ENCODE results near the gene USP24.

DNA sequence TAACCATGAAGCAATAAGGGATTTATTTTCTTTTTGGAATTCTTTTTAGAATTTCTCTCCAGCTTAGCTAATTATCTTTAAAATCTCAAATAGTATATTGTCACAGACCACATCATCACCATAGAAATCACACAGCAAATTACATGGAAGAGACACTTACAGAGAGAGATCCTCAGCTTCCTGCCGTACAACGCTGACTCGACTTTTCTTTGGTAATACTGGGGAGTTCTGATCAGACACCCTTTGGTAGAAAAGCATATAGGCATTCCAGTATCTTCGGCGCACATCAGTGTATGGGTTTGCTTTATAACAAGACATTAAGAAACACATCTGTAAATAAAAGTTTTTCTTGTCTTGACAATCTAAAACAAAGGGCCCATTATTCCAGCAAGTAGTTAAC lies 120.1 kb downstream of the USP24 start:
- TF ChIP-seq, protein P1, sequence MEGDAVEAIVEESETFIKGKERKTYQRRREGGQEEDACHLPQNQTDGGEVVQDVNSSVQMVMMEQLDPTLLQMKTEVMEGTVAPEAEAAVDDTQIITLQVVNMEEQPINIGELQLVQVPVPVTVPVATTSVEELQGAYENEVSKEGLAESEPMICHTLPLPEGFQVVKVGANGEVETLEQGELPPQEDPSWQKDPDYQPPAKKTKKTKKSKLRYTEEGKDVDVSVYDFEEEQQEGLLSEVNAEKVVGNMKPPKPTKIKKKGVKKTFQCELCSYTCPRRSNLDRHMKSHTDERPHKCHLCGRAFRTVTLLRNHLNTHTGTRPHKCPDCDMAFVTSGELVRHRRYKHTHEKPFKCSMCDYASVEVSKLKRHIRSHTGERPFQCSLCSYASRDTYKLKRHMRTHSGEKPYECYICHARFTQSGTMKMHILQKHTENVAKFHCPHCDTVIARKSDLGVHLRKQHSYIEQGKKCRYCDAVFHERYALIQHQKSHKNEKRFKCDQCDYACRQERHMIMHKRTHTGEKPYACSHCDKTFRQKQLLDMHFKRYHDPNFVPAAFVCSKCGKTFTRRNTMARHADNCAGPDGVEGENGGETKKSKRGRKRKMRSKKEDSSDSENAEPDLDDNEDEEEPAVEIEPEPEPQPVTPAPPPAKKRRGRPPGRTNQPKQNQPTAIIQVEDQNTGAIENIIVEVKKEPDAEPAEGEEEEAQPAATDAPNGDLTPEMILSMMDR (IDR thresholded peaks at IDR 0.05; ENCODE audit: low read depth, low read length, poor library complexity, severe bottlenecking) = no peak
- TF ChIP-seq EZH2phosphoT487 (IDR thresholded peaks at IDR 0.05; ENCODE audit: borderline replicate concordance, low read length) = no peak

Data from DOHH2 (cell line).